Measurements from ENCODE around the gene XPNPEP3. TPM values are rescaled to one million over a fixed set of nuclear protein-coding genes. Genes with fewer than 3 reads are reported as not detected.

The XPNPEP3 gene
- polyA plus RNA-seq, 1 of the 3 experiments (the other 2 are of a cell fraction) = 8.6 TPM

DNA sequence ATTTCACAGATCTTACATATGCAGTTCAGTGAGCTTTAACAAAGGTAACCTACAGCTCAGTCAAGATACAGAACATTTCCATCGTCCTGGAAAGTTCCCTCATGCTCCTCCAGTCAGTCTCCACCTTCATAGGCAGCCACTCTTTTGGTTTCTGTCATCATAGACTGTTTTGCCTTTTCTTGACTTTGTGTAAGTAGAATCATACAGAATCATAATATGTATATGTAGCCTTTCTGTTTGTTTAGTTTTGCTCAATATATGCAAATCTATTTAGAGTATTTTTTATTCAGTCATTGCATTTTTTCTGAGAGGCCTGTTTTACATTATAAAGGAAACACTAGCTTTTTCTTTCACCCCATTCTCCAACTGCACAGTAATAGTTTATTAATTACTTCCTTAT is 20.0 kb downstream of the XPNPEP3 start:
- WGBS (ENCODE audit: low lambda C conversion rate) = 100% methylated on average over 1 of the region's 1 CpG
- Histone ChIP-seq H3F3A (replicated peaks; ENCODE audit: insufficient read depth) (no peaks in the 10 kb centered on the region), H3K4me2 (no peak overlapping the region), H3K27ac (ENCODE audit: low read depth in 2 of 2, low read length in 1 of 2) (no peak overlapping the region), H3K27me3 (ENCODE audit: insufficient read depth) (no peaks in the 10 kb centered on the region), H3K79me2 (ENCODE audit: insufficient read depth) (no peaks in the 10 kb centered on the region), H3K4me1 (ENCODE audit: control insufficient read depth in 1 of 2, insufficient read depth in 2 of 2, low read depth in 1 of 2, low read length in 1 of 2) (no peaks in the 10 kb centered on the region), H3K4me3 (ENCODE audit: low read depth in 2 of 2, low read length in 1 of 2) (no peak overlapping the region), H3K9ac (no peak overlapping the region), H3K36me3 (replicated peaks in 1 of 2; ENCODE audit: control insufficient read depth in 1 of 2, insufficient read depth in 2 of 2, low read length in 1 of 2) (peaks cover 0 to 8% of the 10 kb centered on the region in 2 experiments), H4K20me1 (ENCODE audit: insufficient read depth) (no peaks in the 10 kb centered on the region), H3K9me3 (no peaks in the 10 kb centered on the region), H3K9me2 (no peaks in the 10 kb centered on the region), H2AFZ (ENCODE audit: low read depth) (no peak overlapping the region)
- TF ChIP-seq, protein P1, sequence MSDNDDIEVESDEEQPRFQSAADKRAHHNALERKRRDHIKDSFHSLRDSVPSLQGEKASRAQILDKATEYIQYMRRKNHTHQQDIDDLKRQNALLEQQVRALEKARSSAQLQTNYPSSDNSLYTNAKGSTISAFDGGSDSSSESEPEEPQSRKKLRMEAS (IDR thresholded peaks at IDR 0.05; ENCODE audit: low read depth) = no peak
- TF ChIP-seq RXRA (IDR thresholded peaks at IDR 0.05; ENCODE audit: borderline replicate concordance, low read depth) (no peak), TAF1 (IDR thresholded peaks at IDR 0.05; ENCODE audit: borderline replicate concordance, low read depth, low read length) (no peak), JUND (IDR thresholded peaks at IDR 0.05) (no peak), NFIC (IDR thresholded peaks at IDR 0.05; ENCODE audit: borderline replicate concordance) (no peak), FOSL2 (IDR thresholded peaks at IDR 0.05; ENCODE audit: borderline replicate concordance, low read depth) (no peak), POLR2AphosphoS5 (IDR thresholded peaks at IDR 0.05; ENCODE audit: low read depth, low read length) (no peak), FOXM1 (IDR thresholded peaks at IDR 0.05; ENCODE audit: low read depth) (no peak), NRF1 (IDR thresholded peaks at IDR 0.05; ENCODE audit: low read depth, low read length) (no peak), TEAD4 (IDR thresholded peaks at IDR 0.05; ENCODE audit: borderline replicate concordance, insufficient read depth) (no peak), SIN3A (IDR thresholded peaks at IDR 0.05; ENCODE audit: borderline replicate concordance, low read depth, low read length) (no peak)
- TF ChIP-seq, protein P2, sequence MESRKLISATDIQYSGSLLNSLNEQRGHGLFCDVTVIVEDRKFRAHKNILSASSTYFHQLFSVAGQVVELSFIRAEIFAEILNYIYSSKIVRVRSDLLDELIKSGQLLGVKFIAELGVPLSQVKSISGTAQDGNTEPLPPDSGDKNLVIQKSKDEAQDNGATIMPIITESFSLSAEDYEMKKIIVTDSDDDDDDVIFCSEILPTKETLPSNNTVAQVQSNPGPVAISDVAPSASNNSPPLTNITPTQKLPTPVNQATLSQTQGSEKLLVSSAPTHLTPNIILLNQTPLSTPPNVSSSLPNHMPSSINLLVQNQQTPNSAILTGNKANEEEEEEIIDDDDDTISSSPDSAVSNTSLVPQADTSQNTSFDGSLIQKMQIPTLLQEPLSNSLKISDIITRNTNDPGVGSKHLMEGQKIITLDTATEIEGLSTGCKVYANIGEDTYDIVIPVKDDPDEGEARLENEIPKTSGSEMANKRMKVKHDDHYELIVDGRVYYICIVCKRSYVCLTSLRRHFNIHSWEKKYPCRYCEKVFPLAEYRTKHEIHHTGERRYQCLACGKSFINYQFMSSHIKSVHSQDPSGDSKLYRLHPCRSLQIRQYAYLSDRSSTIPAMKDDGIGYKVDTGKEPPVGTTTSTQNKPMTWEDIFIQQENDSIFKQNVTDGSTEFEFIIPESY (IDR thresholded peaks at IDR 0.05; ENCODE audit: borderline replicate concordance, low read depth) = no peak
- DNase-seq = no peak
- ChIA-PET POLR2A (no interaction called here), CTCF (interaction anchor here (1.7 kb wide), 1 partner anchor 45 kb away, joined by 6 read pairs; no protein-coding TSS in a partner anchor)

DNA sequence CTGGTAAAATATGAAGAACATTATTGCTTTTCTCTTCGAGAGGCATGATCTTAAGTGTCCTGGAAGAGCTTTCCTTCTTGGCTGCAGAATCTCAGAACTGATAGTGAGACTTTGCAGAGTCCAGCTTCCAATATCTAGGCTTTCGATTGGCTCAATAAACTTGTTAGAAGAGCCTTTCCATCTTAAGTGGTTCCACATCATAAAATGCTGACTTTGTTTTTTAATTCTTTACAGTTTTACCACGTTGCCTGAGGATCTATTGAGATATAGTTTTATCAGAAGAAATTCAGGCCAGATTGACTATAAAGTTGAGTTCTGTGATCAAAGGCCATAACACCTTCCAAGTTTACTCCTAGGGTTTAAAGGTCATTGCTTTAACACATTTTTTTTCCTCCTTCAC is 20.5 kb downstream of the XPNPEP3 start:
- CTCF ChIA-PET = interaction anchor here (1.7 kb wide), 1 partner anchor 45 kb away, joined by 6 read pairs; no protein-coding TSS in a partner anchor
- POLR2A ChIA-PET = no interaction called here
- DNase-seq = no peak

More for the DNA sequence above, 20.5 kb downstream of the XPNPEP3 start:
- H3K9me3 ChIP-seq = no peaks in the 10 kb centered on the region
- no peak overlapping the region for H3K4me2 ChIP-seq
- no peaks in the 10 kb centered on the region for H3F3A ChIP-seq (replicated peaks; ENCODE audit: insufficient read depth)
- H3K27me3 ChIP-seq (ENCODE audit: insufficient read depth) = no peaks in the 10 kb centered on the region
- WGBS (ENCODE audit: low lambda C conversion rate) = 94% methylated on average over 3 of the region's 3 CpGs
- H4K20me1 ChIP-seq (ENCODE audit: insufficient read depth) = no peaks in the 10 kb centered on the region
- TF ChIP-seq, protein P3, sequence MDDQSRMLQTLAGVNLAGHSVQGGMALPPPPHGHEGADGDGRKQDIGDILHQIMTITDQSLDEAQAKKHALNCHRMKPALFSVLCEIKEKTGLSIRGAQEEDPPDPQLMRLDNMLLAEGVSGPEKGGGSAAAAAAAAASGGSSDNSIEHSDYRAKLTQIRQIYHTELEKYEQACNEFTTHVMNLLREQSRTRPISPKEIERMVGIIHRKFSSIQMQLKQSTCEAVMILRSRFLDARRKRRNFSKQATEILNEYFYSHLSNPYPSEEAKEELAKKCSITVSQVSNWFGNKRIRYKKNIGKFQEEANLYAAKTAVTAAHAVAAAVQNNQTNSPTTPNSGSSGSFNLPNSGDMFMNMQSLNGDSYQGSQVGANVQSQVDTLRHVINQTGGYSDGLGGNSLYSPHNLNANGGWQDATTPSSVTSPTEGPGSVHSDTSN (IDR thresholded peaks at IDR 0.05) = no peak
- H3K27ac ChIP-seq (ENCODE audit: low read depth in 2 of 2, low read length in 1 of 2) = no peak overlapping the region
- no peak overlapping the region for H3K4me3 ChIP-seq (ENCODE audit: low read depth in 2 of 2, low read length in 1 of 2)
- no peaks in the 10 kb centered on the region for H3K79me2 ChIP-seq (ENCODE audit: insufficient read depth)
- H2AFZ ChIP-seq (ENCODE audit: low read depth) = no peak overlapping the region
- no peak overlapping the region for H3K9ac ChIP-seq
- H3K36me3 ChIP-seq (replicated peaks in 1 of 2; ENCODE audit: control insufficient read depth in 1 of 2, insufficient read depth in 2 of 2, low read length in 1 of 2) = peaks cover 0 to 10% of the 10 kb centered on the region in 2 experiments
- H3K4me1 ChIP-seq (ENCODE audit: control insufficient read depth in 1 of 2, insufficient read depth in 2 of 2, low read depth in 1 of 2, low read length in 1 of 2) = no peaks in the 10 kb centered on the region
- no peaks in the 10 kb centered on the region for H3K9me2 ChIP-seq

Measured in SK-N-SH (cell line).